22Rv1 (cell line): ENCODE results near the gene IFT81.

Experiments used
- H3K27ac ChIP-seq: fragments of 450-650 bp; 2 replicates; pipeline ENCODE4 v1.5.1; 2017
- CTCF ChIP-seq: fragments of 450-650 bp; IDR thresholded peaks from 2 replicates; pipeline ENCODE4 v1.5.1; 2017; ENCODE audit warnings: mild to moderate bottlenecking
- ZFX ChIP-seq: fragments of 450-650 bp; IDR thresholded peaks from 2 replicates; pipeline ENCODE4 v1.6.1; 2017; ENCODE audit warnings: antibody characterized with exemption, borderline replicate concordance

IFT81 gene

GRCh38 chr12:110244829-110245228 lies 120.7 kb downstream of the IFT81 start:
- no peak for TF ChIP-seq CTCF
- TF ChIP-seq ZFX: no peak
- peak overlapping the region; percentile 99 for H3K27ac ChIP-seq

DNA sequence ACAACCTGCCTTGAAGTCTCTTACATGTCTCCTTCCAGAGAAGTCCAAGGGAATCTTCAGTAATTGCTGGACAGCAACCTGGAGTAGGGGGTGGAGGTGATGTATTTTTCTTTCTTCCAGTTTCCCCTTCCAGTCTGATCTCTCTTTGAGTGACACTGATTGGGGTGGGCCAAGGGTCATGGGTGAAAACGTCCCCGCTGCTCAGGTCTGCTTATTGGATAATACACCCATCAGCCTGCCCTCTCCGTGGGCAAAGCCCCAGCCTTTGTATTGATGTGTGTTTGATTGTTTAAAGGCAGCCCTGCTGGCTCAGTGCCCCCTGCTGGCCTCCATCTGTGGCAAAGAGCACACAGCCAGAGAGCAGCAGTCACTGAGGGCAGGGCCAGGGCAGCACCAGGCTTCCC lies 121.2 kb downstream of the IFT81 start:
- H3K27ac ChIP-seq: peak overlapping the region; percentile 99
- TF ChIP-seq CTCF (peak; percentile 54), ZFX (no peak)

- peak overlapping the region; percentile 99 for H3K27ac ChIP-seq
Observed at GRCh38 chr12:110246636-110247339, 122.6 kb downstream of the IFT81 start.

GRCh38 chr12:110247340-110248095 lies 123.4 kb downstream of the IFT81 start:
- TF ChIP-seq ZFX: no peak
- TF ChIP-seq CTCF: no peak
- peak overlapping the region; percentile 99 for H3K27ac ChIP-seq

More at GRCh38 chr12:110246636-110247339, 122.6 kb downstream of the IFT81 start:
- TF ChIP-seq ZFX: no peak

- TF ChIP-seq CTCF (no peak), ZFX (no peak)
- peak overlapping the region; percentile 99 for H3K27ac ChIP-seq
Observed at GRCh38 chr12:110248096-110248447, 123.9 kb downstream of the IFT81 start.

GRCh38 chr12:110249105-110249504 lies 124.9 kb downstream of the IFT81 start:
- TF ChIP-seq ZFX: no peak
- no peak for TF ChIP-seq CTCF
- H3K27ac ChIP-seq: peak overlapping the region; percentile 99

GRCh38 chr12:110249716-110250225 lies 125.6 kb downstream of the IFT81 start:
- TF ChIP-seq CTCF (no peak), ZFX (no peak)
- H3K27ac ChIP-seq: peak overlapping the region; percentile 99
